ENCODE data around the gene EFHB. TPM values are rescaled to one million over a fixed set of nuclear protein-coding genes. Genes with fewer than 3 reads are reported as not detected.
"Not testable (repeated sequence)": the region's sequence is repeated elsewhere in the genome, so short reads cannot be mapped to it uniquely, and the experiment has no call there.

The EFHB gene, protein sequence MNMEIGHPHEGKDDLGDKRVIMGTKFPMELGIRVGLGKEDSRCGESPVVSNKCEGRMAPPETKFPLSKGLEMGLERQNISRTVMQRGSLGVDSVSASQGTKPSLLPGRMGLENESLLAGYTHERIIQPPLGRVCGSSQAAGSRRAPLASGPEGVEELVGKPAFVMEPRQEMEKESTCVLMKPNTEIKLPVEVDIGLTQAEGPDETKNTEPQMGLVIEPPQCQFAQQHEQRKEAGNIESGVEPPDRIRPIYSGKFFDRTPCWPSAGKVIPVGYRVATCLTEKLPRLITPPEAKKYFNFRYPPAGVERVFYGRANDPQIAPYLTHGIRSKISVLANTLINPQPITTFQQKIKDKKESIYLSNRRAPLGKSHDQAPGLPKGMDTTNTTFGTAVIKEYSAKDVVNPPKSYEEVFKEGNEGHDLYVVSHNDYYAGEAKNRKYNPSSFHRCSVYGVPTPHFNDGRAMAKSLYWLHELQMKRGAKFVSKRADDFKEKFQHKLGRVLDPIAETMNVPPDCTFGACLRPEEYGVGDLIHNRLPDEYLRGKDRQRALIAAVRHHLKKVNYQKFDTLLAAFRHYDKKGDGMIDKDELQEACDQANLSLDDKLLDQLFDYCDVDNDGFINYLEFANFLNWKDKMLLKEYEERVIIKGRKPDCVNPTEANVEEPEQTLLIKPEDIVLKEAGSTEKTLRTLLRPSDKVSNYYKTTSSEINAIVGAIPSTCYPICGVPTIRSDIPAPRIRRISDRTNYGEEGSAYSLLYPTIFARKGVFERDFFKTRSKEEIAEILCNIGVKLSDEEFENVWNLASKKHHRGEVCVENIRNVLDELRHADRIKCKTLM
- total RNA-seq, result 8.1 and 8.7 TPM in 2 replicates

- DNase-seq (ENCODE audit: low read depth), result peak; percentile 64
Measured at GRCh38 chr3:19934098-19934566, at the start of gene EFHB. Gene EFHB, minus strand, starts transcription at chr3:19934217. Its CDS starts 199 bp downstream, at chr3:19934018.

DNA sequence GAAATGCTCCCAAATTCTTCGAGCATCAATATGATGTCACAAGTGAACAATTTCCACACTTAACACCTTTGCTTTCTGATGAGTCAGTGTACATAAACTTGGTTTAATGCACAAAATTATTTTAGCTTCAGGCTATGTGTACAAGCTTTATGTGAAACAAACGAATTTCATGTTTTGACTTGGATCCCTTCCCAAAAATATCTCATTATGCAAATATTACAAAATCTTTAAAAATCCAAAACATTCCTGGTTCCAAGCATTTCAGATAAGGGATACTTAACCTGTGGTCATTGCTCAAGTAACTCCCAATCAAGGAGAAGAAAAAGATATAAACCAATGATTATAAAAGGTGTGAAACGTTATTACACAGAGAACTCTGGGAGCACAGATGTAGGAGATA, 38.0 kb upstream of the EFHB start:
- peak; percentile 55 for DNase-seq (ENCODE audit: low read depth)

- DNase-seq (ENCODE audit: low read depth), result no peak
Measured at GRCh38 chr3:19970327-19970726, 36.3 kb upstream of the EFHB start.

DNA sequence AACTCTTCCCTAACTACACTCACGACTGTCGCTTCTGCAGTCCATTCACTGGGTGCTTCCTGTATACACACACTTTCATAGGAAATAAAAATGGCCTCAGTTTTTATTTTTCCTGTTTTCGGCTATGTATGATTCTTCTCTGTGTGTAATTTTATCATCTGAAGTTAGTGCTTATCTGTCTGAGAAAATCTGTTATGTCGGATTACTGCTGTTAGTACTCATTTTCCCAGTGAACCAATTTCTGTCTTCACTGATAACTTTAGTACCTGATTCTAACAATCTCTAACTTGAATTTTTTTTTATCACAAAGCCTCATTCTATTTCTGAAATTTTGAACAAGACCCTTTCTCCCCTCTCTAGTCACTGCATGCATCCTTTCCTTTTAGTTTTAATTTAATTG, 33.8 kb upstream of the EFHB start:
- DNase-seq (ENCODE audit: low read depth), result no peak

DNA sequence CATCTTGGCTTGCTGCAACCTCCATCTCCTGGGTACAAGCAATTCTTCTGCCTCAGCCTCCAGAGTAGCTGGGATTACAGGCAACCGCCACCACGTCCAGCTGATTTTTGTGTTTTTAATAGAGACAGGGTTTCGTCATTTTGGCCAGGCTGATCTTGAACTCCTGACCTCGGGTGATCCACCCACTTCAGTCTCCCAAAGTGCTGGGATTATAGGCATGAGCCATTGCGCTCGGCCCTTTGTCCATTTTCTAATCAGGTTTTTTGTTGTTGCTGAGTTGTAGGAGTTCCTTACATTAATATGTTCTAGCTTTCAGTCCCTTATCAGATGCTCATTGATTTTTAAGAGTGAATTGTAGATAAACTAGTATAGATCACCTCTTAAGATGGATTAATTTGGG, 33.2 kb upstream of the EFHB start:
- DNase-seq (ENCODE audit: low read depth), result no peak

DNA sequence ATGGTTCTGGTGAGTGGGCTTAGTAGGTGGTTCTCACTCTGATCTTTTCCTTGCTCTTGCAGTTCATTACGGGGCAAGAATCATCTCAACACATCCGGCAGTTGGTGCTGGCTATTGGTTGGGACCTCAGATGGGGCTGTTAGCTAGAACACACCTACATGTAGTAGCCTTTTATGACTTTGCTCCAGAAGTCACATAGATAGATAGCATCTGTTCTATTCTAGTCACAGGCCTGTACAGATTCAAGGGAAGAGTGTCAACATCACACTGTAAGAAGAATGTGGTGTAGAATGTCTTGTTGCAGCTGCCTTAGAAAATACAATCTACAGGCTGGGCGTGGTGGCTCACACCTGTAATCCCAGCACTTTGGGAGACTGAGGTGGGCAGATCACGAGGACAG, 27.9 kb upstream of the EFHB start:
- DNase-seq (ENCODE audit: low read depth), result no peak

DNA sequence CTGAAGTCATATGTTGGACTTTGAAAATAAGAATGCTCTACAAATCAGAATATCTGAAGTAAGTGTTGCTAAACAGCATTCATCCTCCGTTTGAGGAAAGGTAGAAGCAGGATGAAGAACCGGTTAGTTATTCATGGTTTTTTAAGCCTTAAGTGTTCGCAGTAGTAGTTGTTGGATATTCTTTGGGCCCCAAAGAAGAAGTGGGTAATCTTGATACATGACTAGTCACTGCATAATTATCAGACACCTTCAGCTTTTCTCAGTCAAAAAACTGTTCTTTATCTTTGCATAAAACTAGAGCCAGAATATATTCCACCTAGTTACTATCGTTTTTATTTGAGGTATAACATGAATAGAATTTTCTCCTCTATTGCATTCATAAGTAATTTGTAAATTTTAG, 26.7 kb upstream of the EFHB start:
- DNase-seq (ENCODE audit: low read depth), result no peak

GRCh38 chr3:19959505-19959904, 25.5 kb upstream of the EFHB start:
- DNase-seq (ENCODE audit: low read depth), result no peak

GRCh38 chr3:19957354-19957753, 23.3 kb upstream of the EFHB start:
- DNase-seq (ENCODE audit: low read depth), result not testable (repeated sequence)

DNA sequence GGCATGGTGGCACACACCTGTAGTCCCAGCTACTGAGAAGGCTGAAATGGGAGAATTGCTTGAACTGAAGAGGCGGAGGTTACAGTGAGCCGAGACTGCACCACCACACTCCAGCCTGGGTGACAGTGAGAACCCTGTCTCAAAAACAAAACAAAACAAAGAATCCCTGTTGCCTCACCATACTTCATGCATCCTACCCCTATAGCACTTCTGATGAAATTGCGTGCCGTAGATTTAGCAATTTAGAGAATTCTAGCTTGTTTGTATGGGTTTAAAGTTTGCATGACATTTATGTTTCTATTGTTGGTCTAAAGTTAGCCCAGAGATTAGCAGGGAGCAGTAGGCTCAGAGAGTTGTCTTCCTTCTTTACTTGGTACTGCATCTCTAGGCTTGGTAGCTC, 20.7 kb upstream of the EFHB start:
- no peak for DNase-seq (ENCODE audit: low read depth)

GRCh38 chr3:19950316-19950715, 16.3 kb upstream of the EFHB start:
- no peak for DNase-seq (ENCODE audit: low read depth)

DNA sequence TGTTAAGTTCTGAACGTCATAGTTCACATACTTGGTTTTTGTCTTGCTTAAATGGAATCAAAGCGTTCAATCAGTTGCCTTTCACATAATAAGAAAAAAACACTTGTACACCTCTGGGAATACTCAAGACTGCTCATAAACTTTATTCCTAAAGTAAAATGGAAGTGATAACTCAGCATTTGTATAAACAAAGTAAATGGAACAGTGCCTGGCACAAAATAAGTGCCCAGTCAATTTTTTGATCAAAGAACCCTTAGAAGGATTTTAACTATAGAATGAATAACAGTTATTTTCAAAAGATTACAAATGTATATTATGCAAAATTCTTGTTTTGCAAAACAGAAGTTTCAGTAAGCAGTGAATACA, 14.2 kb upstream of the EFHB start:
- no peak for DNase-seq (ENCODE audit: low read depth)

- peak; percentile 36 for DNase-seq (ENCODE audit: low read depth)
Measured at GRCh38 chr3:19947549-19948225, 13.7 kb upstream of the EFHB start.

DNA sequence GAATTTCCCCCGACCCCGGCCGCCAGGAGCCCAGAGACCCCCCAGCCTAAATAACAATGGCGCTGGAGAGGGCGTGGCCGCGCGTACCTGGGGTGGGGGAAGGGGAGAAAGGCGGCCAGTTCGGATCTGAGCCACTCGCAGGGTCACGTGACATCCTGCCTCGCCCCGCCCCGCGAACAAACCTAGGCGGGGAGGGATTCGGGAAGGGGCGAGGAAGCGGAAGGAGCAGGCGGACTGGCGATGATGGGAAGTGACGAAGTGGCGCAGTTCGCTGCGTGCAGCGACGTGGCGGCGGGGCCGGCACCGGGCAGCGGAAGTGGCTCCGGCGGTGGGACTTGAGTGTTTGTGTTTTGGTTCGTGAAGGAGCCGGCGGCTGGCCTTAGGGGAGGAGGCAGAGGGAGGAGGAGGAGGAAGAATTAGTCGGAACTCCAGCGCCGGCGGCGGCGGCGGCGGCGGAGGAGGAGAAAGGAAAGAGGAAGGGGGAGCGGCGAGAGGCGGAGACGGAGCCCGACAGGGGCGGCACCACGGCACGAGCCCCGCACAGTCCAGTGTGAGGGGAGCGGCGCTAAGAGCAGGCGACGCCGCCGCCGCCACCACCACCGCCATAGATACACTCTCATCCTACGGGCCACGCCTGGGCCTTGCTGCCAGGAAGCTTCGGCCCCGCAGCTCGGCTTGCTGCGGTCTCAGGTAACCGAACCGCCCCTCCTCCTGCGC, 13.0 kb upstream of the EFHB start, which contains the start of gene RAB5A:
Gene RAB5A (plus strand): TSS at position 266 of the 717 bp plus-strand sequence. CDS start 3,802 bp downstream, outside the sequence.
- DNase-seq (ENCODE audit: low read depth), result peak; percentile 92

DNA sequence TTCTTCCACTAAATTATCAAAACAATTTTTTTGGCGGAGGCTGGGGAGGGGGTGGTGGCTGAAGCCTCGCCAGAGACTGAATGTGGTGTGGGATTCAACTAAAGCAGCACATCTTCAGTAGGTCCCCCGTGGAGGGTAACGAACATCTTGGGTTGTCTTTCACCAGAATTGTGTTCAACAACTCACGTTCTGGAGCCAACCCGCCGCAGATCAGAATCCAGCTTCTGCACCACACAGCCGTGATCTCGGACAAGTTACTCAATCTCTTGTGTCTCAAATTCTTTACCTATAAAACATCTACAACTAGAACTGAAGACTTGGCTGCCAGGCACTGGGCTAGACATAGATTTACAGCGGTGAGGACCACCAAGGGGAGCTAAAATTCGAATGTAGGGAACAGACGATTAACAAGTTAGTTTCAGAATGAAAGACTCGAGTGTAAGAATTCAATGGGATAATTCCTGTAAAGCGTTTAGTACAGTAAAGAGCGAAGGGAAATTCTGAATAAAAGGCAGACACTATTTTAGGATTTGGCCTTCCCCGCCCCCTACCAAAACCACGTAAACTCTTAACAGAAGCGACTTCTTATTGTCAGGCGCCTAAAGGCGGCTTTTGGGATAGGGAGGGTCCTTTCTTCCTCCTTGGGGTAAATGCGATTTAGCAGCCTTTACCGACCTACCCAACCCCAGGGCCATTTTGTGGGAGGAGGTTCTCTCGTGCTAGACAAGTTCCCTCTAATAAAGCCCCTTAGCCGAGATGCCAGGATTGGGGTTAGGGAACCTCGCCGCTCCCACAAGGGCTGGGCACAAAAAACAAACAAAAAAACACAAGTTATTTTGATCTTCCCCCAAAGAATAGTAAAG, 12.2 kb upstream of the EFHB start:
- DNase-seq (ENCODE audit: low read depth), result no peak

- no peak for DNase-seq (ENCODE audit: low read depth)
Measured at GRCh38 chr3:19945534-19945933, 11.5 kb upstream of the EFHB start.

- DNase-seq (ENCODE audit: low read depth), result no peak
Measured at GRCh38 chr3:19940643-19941042, 6.6 kb upstream of the EFHB start.

GRCh38 chr3:19938295-19938627, 4.2 kb upstream of the EFHB start:
- DNase-seq (ENCODE audit: low read depth), result no peak

- DNase-seq (ENCODE audit: low read depth), result no peak
Measured at GRCh38 chr3:19937459-19938294, 3.7 kb upstream of the EFHB start.

DNA sequence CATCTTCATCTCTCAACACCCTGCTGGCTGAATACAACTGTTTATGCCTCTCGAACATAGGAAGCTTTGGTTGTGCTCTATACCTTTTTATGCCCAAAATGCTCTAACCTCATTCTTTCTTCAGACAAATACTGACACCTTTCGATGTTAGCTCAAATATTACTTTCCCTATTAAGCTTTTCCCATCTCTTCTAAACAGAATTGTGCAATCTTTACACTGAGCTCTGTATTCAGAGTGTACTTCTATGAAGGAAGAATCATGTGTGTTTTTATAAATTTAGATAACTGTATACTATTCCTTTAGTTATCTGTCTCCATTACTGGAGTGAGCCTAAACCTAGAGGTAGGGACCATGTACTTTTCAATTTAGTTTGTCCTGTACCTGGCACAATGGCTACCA, 1.6 kb downstream of the EFHB start:
- no peak for DNase-seq (ENCODE audit: low read depth)

Data from renal cortical epithelial cell (primary cell).